A673 (cell line): ENCODE data around the gene IL18R1.

Source experiments
- EZH2 ChIP-seq: fragments of 200-600 bp; sonication (generic); IDR thresholded peaks from 2 replicates; pipeline ENCODE4 v1.6.1; 2017; ENCODE audit warnings: borderline replicate concordance, low read depth, mild to moderate bottlenecking, mixed read lengths, antibody characterized with exemption, low read length; ENCODE audit not compliant: poor library complexity, severe bottlenecking
- TF ChIP-seq, protein P1 (sequence below): fragments of 300-800, 200-600 bp; sonication (generic); conservative IDR thresholded peaks from 2 replicates; pipeline ENCODE4 v1.5.1; 2017; ENCODE audit warnings: low read depth, mild to moderate bottlenecking, antibody characterized with exemption, low read length, moderate library complexity, mixed read lengths

DNA sequence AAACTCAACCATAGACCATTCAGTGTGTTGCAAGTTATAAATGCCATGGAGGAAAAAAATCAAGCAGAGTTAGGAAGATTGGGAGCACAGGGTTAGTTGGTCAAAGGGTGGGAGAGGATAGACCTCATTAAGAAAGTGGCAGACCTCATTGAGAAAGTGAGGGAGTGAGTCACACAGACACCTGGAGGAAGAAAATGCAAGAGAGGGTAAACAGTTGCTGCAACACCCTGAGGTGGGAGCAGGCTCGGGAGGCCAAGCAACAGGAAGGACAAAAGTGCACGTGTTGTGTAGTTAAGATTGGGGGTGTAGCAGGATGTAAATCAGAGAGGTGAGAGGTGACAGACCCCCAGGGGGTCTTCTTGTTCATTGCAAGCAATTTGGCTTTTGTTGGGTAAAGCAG, 37.9 kb upstream of the IL18R1 start:
- TF ChIP-seq, protein P1, sequence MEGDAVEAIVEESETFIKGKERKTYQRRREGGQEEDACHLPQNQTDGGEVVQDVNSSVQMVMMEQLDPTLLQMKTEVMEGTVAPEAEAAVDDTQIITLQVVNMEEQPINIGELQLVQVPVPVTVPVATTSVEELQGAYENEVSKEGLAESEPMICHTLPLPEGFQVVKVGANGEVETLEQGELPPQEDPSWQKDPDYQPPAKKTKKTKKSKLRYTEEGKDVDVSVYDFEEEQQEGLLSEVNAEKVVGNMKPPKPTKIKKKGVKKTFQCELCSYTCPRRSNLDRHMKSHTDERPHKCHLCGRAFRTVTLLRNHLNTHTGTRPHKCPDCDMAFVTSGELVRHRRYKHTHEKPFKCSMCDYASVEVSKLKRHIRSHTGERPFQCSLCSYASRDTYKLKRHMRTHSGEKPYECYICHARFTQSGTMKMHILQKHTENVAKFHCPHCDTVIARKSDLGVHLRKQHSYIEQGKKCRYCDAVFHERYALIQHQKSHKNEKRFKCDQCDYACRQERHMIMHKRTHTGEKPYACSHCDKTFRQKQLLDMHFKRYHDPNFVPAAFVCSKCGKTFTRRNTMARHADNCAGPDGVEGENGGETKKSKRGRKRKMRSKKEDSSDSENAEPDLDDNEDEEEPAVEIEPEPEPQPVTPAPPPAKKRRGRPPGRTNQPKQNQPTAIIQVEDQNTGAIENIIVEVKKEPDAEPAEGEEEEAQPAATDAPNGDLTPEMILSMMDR, result no peak
- TF ChIP-seq EZH2, result no peak
